Measurements from ENCODE around the gene CMA1. TPM values are rescaled to one million over a fixed set of nuclear protein-coding genes. Genes with fewer than 3 reads are reported as not detected.
"Not testable (repeated sequence)": the region's sequence is repeated elsewhere in the genome, so short reads cannot be mapped to it uniquely, and the experiment has no call there.

Gene CMA1
- total RNA-seq, 1 experiment from 2014 or later = not detected

DNA sequence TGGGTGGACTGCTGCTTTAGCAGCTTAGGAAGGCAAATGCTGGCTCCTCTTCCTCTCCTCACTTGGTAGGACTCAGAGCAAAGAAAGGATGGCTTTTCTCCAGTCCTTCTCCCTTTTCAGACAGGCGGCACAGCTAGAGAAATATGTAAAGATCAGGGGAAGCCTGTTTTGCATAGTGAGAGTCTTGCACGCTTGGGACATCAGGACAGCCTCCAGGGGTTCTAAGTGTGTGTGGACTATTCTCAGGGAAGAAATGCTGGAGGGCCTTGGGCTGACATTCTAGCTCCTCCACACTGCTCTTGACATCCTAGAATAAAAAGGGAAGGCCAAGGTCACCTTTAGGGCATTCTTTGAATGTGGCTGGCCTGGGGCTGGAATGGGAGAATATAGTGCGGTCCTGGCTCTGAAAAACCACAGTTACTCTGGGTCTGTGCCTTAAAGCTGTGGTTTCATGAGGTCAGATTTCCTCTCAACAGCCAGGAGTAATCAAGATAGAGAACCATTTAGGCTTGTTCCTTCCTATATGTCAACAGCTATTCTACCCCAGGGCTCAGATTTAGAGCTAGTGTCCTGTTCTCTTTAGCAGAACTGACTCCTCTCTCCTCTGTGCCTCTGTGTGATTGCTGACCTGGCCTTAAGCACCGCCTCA is 24.3 kb downstream of the CMA1 start:
- no peak for DNase-seq (ENCODE audit: low read depth in 1 of 2, low spot score in 2 of 2)
- Histone ChIP-seq H3K9me3 (replicated peaks) (no peaks in the 10 kb centered on the region), H3K4me1 (replicated peaks) (no peaks in the 10 kb centered on the region), H3K27me3 (replicated peaks) (no peaks in the 10 kb centered on the region), H3K36me3 (no peaks in the 10 kb centered on the region), H3K4me3 (no peak overlapping the region), H3K27ac (no peak overlapping the region)

DNA sequence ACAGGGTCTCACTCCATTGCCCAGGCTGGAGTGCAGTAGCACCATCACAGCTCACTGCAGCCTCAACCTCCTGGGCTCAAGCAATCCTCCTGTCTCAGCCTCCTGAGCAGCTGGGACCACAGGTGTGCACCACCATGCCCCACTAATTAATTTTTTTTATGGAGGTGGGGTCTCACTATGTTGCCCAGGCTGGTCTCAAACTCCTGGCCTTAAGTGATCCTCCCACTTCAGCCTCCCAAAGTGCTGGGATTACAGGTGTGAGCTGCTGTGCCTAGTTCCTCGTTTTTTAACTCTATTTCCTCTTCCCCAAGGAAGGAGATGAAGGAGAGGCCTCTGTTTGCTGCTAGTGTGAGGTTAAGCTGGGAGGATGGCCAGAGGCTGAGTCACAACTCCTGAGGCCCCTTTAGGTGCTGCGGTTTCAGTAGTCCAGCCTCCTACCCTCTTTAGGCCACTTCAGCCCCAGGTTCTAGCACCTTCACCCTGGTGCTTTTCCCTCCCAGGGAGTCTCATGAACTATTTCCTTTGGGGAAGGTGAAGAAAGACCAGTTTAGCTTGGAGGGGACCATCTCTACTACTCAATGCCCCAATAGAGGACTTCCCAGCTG is 25.3 kb downstream of the CMA1 start:
- not testable (repeated sequence) for H3K4me1 ChIP-seq (replicated peaks); H3K9me3 ChIP-seq (replicated peaks); DNase-seq (ENCODE audit: low read depth in 1 of 2, low spot score in 2 of 2); H3K27ac ChIP-seq; H3K4me3 ChIP-seq; H3K36me3 ChIP-seq; H3K27me3 ChIP-seq (replicated peaks)

DNA sequence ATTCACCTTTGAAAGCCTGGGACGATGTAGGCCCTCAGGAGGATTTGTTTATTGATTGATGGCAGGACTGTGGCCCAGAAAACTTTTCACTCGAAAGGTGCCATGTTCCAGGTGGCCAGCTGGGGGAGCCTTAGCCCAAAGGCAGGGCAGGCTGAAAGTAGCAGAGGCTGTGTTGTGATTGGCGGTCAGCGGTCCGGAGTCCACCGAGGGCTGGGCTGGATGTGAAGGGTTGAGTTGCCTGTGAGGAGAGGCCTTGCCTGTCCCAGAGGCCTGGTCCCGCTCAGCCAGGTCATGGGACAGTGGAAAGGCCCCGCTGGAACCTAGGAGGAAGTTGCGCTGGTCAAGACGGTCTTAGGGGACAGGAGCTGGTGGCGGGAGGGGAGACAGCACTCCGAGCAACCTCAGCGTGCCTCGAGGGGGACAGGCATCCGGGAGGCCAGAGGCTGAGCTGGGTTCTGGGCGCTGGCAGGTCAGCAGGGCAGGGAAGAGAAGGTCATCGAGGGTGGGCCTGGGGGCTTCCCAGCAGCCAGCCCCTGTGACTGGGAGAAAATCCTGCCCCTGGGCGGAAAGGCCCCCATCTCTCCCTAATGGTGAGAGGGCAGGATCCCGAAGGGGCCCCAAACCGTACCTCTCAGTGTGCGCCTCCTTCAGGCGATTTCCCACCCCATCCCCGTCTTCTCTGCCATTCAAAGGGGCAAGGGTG is 26.3 kb downstream of the CMA1 start:
- Histone ChIP-seq H3K27ac (no peak overlapping the region), H3K4me3 (no peak overlapping the region), H3K9me3 (replicated peaks) (no peaks in the 10 kb centered on the region), H3K27me3 (replicated peaks) (no peaks in the 10 kb centered on the region), H3K4me1 (replicated peaks) (no peaks in the 10 kb centered on the region), H3K36me3 (no peaks in the 10 kb centered on the region)
- peak in 1 of 2 experiments; percentile 3 for DNase-seq (ENCODE audit: low read depth in 1 of 2, low spot score in 2 of 2)

DNA sequence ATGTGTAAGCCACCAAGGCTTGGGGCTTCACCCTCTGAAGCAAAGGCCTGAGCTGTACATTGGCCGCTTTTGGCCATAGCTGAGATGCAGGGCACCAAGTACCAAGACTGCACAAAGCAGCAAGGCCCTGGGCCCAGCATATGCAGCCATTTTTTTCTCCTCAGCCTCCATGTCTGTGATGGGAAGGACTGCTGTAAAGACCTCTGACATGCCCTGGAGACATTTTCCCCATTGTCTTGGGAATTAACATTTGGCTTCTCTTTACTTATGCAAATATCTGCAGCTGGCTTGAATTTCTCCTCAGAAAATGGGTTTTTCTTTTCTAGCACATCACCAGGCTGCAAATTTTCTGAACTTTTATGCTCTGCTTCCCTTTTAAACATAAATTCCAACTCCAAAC is 28.1 kb downstream of the CMA1 start:
- not testable (repeated sequence) for H3K4me1 ChIP-seq (replicated peaks); H3K27ac ChIP-seq; DNase-seq (ENCODE audit: low read depth in 1 of 2, low spot score in 2 of 2); H3K4me3 ChIP-seq; H3K9me3 ChIP-seq (replicated peaks); H3K36me3 ChIP-seq; H3K27me3 ChIP-seq (replicated peaks)

DNA sequence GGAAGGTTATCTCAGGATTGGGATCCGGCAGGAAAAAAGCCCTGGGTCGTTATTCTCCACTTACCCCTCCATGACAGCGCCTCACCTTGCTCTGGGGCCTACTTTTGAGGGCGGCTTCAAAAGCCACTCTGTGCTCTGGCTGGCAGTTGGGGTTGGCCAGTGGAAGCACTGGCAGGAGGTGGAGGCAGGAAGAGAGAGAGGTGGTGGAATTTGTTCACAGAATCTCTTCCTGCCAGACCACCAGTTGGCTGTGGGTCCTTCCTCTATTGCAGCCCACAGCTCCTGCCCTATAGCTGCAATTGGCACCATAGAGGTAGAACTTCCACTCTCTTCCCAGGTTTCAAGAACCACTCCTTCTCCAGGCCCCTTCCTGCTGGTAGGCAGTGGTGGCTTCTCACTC is 32.8 kb downstream of the CMA1 start:
- H3K27ac ChIP-seq = no peak overlapping the region
- DNase-seq (ENCODE audit: low read depth in 1 of 2, low spot score in 2 of 2) = no peak
- H3K4me1 ChIP-seq (replicated peaks) = no peaks in the 10 kb centered on the region
- H3K27me3 ChIP-seq (replicated peaks) = no peaks in the 10 kb centered on the region
- no peaks in the 10 kb centered on the region for H3K9me3 ChIP-seq (replicated peaks)
- H3K36me3 ChIP-seq = no peaks in the 10 kb centered on the region
- no peak overlapping the region for H3K4me3 ChIP-seq

DNA sequence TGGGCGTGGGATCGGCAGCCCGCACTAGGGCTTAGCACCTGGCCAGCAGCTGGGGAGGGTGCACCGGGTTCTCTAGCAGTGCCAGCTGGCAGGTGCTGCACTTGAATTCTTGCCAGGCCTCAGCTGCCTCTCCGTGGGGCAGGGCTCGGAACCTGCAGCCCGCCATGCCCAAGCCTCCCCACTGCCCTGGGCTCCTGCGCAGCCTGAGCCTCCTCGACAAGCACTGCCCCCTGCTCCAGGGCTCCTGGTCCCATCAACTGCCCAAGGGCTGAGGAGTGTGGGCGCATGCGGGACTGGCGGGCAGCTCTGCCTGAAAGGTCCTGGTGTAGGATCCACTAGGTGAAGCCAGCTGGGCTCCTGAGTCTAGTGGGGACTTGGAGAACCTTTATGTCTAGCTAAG is 34.9 kb downstream of the CMA1 start:
- no peaks in the 10 kb centered on the region for H3K9me3 ChIP-seq (replicated peaks)
- no peaks in the 10 kb centered on the region for H3K27me3 ChIP-seq (replicated peaks)
- no peaks in the 10 kb centered on the region for H3K36me3 ChIP-seq
- no peak overlapping the region for H3K4me3 ChIP-seq
- DNase-seq (ENCODE audit: low read depth in 1 of 2, low spot score in 2 of 2) = no peak
- H3K27ac ChIP-seq = no peak overlapping the region
- no peaks in the 10 kb centered on the region for H3K4me1 ChIP-seq (replicated peaks)

DNA sequence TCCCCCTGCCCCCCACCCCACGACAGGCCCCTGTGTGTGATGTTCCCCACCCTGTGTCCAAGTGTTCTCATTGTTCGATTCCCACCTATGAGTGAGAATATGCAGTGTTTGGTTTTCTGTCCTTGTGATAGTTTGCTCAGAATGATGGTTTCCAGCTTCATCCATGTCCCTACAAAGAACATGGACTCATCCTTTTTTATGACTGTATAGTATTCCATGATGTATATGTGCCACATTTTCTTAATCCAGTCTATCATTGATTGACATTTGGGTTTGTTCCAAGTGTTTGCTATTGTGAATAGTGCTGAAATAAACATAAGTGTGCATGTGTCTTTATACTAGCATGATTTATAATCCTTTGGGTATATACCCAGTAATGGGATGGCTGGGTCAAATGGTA is 37.6 kb downstream of the CMA1 start:
- not testable (repeated sequence) for H3K9me3 ChIP-seq (replicated peaks); H3K36me3 ChIP-seq; H3K27ac ChIP-seq; H3K4me3 ChIP-seq; H3K27me3 ChIP-seq (replicated peaks); H3K4me1 ChIP-seq (replicated peaks); DNase-seq (ENCODE audit: low read depth in 1 of 2, low spot score in 2 of 2)

DNA sequence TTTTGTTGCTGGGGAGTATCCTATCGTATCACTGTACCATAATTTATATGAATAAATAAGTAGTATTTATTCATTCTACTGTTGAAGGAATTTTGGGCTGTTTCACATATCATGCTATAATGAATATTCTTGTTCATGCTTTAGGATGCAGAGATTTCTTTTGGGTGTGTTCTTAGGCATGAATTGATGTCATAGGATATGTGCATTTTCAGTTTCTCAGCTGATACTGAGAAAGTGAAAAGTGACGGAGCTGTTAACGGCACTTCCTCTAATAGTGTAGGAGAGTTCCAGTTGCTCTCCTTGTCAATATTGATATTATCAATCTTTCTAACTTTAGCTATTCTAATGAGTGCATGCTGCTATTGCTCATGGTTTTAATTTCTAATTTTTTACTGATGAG is 42.3 kb downstream of the CMA1 start:
- no peaks in the 10 kb centered on the region for H3K4me1 ChIP-seq (replicated peaks)
- no peak for DNase-seq (ENCODE audit: low read depth in 1 of 2, low spot score in 2 of 2)
- no peak overlapping the region for H3K27ac ChIP-seq
- no peaks in the 10 kb centered on the region for H3K27me3 ChIP-seq (replicated peaks)
- no peaks in the 10 kb centered on the region for H3K36me3 ChIP-seq
- no peak overlapping the region for H3K4me3 ChIP-seq
- H3K9me3 ChIP-seq (replicated peaks) = no peaks in the 10 kb centered on the region

DNA sequence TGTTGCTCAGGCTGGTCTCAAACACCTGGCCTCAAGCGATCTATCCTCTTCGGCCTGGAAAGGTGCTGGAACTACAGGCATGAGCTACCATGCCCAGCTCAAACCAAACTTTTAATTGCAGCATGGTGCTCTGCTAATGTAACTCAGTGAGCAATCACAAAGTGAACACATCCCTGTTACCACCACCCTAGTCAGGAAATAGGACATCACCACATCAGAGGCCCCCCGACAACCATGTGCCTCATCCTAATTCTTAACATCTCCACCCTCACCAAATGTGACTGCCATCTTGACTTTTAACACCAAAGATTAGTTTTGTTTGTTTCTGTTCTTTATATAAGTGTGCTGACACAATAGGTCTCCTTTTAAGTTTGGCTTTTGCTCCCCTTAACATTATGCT is 42.7 kb downstream of the CMA1 start:
- Histone ChIP-seq H3K4me1 (replicated peaks) (no peaks in the 10 kb centered on the region), H3K36me3 (no peaks in the 10 kb centered on the region), H3K27me3 (replicated peaks) (no peaks in the 10 kb centered on the region), H3K9me3 (replicated peaks) (no peaks in the 10 kb centered on the region), H3K4me3 (no peak overlapping the region), H3K27ac (no peak overlapping the region)
- DNase-seq (ENCODE audit: low read depth in 1 of 2, low spot score in 2 of 2) = no peak

DNA sequence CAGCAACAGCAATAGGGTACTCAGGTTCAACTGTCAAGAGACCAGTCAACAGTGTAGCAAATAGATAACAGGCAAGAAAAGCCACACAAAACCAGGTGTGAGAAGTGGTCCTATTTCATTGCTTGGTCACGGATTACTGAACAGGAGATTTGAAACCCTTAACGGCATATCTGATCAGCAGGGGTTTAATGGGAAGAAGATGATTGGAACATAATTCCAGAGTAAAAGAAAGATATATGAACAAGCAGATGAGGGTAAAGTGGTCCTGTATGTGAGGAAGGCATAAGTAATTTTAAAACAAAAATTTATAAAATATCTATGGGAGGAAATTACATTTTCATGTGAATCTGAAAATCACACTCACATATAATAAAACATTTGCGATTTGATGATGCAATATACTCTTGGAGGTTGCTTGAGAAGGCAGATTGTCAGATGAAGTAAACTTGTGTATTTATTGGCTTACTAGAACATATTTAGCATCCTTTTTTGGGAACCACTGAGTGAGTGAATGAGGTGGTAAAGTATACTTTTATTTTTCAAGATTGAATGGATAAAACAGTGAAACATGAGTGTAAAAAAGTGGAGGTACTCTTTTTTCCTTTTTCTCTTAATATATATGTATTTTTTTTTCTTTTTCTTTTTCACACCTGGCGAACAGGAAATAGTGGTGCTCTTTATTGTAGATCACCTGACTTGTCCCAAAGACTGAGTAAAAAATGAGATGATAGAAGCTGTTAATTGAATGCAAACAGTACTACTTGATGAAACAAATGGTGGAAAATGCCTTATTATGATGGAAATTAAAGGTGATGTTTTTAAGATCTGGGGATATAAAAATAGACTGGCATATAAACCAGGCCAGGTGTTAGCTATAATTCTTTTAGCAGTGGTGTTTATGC is 43.9 kb downstream of the CMA1 start:
- Histone ChIP-seq H3K4me3 (no peak overlapping the region), H3K36me3 (no peaks in the 10 kb centered on the region), H3K4me1 (replicated peaks) (no peaks in the 10 kb centered on the region), H3K9me3 (replicated peaks) (no peaks in the 10 kb centered on the region), H3K27ac (no peak overlapping the region), H3K27me3 (replicated peaks) (no peaks in the 10 kb centered on the region)
- DNase-seq (ENCODE audit: low read depth in 1 of 2, low spot score in 2 of 2) = no peak

DNA sequence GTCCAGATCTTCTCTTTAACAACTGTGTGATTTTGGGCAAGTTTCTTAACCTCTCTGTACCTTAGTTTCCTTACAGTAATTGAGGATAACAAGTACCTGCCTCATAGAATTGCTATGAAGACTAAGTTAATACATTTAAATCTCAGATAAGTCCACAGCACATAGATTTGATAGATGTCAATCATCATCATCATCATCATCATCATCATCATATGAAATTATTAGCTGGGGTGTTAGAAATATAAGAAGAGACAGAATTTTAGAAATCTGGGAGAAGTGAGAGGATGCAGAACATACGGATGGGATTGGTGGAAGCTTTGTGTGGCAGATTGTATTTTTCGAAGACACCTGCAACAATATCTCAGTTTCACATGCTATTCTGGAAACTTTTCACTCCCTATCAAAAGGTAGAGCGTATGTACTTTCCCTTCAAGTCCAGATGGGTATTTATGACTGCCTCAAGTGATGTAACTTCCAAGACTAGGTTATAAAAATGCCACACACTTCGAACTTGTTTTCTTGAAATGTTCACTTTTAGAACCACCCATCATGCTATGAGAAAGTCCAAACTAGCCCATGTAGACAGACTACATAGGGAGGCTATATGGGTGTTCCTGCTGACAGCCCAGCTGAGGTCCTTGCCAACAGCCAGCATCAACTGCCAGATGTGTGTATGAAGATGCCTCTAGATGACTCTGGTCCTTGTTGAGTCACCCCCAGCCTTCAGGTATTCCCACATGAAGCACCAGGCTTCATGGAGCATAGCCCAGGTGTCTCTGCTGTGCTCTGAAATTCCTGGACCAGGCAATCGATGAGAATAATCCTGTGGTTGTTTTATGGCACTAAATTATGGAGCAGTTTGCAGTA is 44.8 kb downstream of the CMA1 start:
- DNase-seq (ENCODE audit: low read depth in 1 of 2, low spot score in 2 of 2) = no peak
- Histone ChIP-seq H3K36me3 (no peaks in the 10 kb centered on the region), H3K27ac (no peak overlapping the region), H3K9me3 (replicated peaks) (no peaks in the 10 kb centered on the region), H3K27me3 (replicated peaks) (no peaks in the 10 kb centered on the region), H3K4me3 (no peak overlapping the region), H3K4me1 (replicated peaks) (no peaks in the 10 kb centered on the region)

DNA sequence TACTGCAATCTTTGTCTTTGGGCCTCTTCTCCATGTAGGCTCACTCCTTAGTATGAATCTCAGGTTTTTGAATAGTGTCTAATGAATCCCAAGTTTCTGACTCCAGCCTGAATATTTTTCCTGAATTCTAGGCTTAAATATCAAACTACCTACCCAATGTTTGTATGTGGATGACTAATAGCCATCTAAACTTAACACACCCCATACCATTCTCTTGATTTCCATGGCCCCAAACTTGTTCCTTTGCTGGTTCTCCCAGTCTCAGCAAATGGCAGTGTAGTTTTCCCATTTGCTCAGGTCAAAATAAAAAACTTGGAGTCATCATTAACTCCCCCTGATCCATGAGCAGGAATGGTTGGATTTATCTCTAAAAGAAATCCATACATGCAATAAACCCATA is 46.7 kb downstream of the CMA1 start:
- H3K4me1 ChIP-seq (replicated peaks) = no peaks in the 10 kb centered on the region
- no peaks in the 10 kb centered on the region for H3K36me3 ChIP-seq
- H3K27me3 ChIP-seq (replicated peaks) = no peaks in the 10 kb centered on the region
- no peaks in the 10 kb centered on the region for H3K9me3 ChIP-seq (replicated peaks)
- no peak overlapping the region for H3K27ac ChIP-seq
- no peak overlapping the region for H3K4me3 ChIP-seq
- DNase-seq (ENCODE audit: low read depth in 1 of 2, low spot score in 2 of 2) = no peak

DNA sequence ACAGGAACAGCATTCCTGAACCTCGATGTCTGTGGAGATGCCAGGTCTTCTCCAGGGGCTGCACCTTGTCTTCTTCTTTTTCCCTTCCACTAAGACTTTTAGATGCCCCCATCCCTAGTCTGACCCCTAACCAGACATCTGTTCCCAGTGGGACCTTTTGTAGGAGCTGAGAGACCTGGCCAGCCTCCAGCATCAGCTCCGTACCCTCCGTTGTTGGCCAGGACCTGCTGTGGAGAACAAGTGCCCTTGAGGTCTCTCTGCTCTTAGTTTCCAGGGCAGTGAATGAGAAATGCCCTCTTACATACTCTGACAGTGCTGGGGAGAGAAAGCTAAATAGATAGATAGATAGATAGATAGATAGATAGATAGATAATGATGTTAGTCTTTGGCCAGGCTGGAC is 48.7 kb downstream of the CMA1 start:
- no peak for DNase-seq (ENCODE audit: low read depth in 1 of 2, low spot score in 2 of 2)
- Histone ChIP-seq H3K4me3 (no peak overlapping the region), H3K27ac (no peak overlapping the region), H3K36me3 (peaks cover 2% of the 10 kb centered on the region; the same call in 1 of the 2 replicates), H3K4me1 (replicated peaks) (no peaks in the 10 kb centered on the region), H3K9me3 (replicated peaks) (no peaks in the 10 kb centered on the region), H3K27me3 (replicated peaks) (no peaks in the 10 kb centered on the region)
